EH (cell line): ENCODE measurements around the gene SIL1.
"Not testable (repeated sequence)": the region's sequence is repeated elsewhere in the genome, so short reads cannot be mapped to it uniquely, and the experiment has no call there.

Experiments used
- DNase-seq: peaks from one replicate; pipeline ENCODE4 v3.0.0-alpha.2; 2015; ENCODE audit warnings: low read depth

SIL1 gene

DNA sequence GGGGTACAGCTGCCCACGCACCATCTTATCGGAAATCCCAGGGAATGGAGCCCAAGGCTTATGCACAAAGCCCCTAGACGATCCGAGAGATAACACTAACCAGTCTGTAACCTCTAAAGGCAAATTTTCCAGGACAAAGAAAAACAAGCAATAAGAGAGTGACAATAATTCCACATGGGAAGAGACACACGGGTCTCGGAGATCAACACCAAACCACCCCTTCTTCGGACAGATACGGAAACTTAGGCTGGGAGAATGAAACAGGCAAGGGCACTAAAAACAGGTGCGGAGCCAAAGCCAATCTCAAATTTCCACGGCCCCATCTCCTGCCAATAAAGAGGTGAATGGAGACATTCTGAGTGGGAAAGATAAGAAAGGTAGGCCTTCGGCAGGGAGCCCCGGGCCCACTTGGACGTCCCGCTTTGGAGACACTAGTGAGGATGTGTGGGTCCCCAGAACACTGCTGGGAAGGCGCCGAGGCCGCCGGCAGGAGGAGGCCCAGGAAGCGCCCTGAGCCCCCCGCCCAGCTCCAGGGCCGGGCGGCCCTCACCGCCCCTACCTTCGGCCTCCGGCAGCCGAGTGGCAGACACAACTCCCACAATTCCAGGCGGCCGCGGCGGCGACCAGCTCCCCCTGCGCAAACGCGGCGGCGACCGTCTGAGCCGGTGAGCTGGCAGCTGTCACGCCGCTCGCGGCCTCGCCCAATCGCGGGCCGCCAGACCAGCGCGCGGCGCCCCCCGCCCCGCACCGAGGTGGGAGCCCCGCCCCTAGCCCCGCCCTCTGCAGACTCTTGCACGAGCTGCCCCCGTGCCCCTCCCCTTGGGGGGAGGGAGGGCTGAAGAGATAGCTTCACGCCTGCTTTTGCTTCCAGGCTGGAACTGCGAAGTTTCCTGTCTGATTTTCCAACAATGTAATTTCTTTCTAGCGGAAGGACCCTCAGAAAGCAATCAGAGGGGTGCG is at the start of gene SIL1:
Gene SIL1, minus strand, starts transcription at position 659 of the 960 bp plus-strand sequence. CDS start 70,525 bp downstream, outside the sequence.
- peak; percentile 96 for DNase-seq

DNA sequence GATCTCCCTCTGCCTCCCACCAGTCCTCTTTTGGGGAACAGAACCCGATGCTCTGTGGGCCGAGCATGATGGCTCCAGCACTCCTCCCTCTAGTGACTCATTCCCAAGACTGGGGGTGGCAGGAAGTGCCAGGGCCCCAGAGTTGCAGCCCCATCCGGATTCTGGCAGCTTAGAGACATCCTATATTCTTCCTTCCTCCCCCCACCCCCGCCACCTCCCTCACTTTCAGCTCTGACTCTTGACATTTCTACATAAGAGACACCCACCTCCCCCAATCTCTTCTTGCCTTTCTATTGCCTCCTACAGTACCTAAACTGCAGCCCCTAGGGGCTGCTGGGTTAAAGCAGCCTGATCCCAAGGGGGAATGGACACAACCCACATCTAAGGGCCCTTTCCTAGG is 48.2 kb upstream of the SIL1 start:
- DNase-seq, result peak; percentile 74

GRCh38 chr5:139245637-139246339 is 47.6 kb upstream of the SIL1 start:
- DNase-seq, result no peak

- DNase-seq, result peak; percentile 34
Observed at GRCh38 chr5:139243425-139243970, 45.3 kb upstream of the SIL1 start.

DNA sequence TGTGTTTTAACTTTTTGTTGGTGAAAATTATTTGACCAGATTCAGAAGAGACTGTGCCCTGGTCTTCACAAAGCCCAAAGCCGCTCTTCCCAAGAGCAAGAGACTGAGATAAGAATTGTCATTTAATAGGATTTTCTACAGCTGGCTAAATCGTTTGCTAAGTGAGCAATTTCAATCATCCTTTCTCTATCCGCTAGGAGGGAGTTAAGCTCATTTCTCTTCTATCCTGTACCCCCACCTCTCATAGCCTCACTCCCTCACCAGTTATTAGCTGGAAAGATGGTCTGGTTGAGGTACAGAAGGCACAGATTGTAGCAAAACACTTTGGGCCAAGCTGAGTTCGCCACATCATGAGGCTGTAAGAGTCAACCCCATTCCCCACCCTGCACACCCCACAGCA is 43.0 kb upstream of the SIL1 start:
- DNase-seq, result no peak

- no peak for DNase-seq
Observed at GRCh38 chr5:139236479-139236878, 38.3 kb upstream of the SIL1 start.

DNA sequence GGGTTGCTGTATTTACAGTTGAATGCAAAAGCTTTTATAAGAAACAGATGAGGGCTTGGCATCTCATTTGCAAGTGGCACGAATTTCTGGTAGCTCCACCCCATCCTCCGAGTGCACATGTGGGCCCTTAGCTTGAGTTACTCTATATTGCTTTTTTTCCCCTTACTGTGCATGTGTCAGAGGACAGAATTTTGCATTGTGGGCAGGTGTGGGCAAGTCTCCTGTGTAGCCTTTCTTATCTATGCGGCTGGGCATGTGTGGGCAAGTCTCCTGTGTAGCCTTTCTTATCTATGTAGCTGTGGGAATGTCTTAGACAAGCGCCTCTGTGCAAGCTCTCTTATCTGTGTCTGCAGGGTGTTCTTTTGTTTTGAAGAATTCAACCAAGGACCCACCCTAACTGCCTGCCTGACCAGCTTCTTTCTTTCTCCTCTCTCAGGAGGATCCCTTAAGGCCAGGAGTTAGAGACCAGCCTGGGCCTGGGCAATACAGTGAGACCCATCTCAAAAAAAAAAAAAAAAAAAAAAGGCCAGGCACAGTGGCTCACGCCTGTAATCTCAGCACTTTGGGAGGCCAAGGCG is 34.1 kb upstream of the SIL1 start:
- DNase-seq, result no peak

GRCh38 chr5:139228201-139228803 is 30.1 kb upstream of the SIL1 start:
- no peak for DNase-seq

DNA sequence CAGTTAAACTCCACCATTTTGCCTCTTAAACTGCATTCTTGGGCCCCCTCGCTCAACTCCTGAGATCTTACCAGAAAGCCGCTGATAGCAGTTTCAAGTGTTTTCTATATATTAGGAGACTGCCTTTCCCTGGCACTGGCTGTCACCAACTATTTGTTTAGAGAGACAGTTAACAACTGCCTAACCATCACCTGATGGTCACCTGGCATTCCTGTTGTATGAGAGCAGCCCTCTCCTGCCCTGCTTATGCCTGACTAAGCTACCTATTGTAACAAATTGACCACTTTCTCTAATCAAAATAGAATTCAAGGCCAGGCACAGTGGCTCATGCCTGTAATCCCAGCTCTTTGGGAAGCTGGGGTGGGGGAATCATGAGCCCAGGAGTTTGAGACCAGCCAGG is 28.0 kb upstream of the SIL1 start:
- DNase-seq, result no peak

DNA sequence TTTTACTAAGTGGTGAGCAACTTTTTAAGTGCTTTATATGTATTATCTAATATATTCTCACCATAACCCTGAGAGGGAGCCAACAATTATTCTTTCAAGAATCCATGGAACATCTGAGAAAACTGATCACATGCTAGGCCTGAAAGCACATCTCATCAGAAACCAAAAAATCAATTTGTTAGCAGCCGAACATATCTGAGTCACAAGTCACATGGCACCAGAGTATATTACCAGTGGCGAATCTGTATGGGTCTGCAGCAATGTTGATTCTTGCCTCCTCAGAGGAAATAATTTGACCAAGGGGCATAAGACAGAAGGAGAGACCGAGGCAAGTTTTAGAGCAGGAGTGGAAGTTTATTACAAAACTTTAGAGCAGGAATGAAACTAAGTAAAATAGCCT is 25.3 kb upstream of the SIL1 start:
- DNase-seq, result no peak

DNA sequence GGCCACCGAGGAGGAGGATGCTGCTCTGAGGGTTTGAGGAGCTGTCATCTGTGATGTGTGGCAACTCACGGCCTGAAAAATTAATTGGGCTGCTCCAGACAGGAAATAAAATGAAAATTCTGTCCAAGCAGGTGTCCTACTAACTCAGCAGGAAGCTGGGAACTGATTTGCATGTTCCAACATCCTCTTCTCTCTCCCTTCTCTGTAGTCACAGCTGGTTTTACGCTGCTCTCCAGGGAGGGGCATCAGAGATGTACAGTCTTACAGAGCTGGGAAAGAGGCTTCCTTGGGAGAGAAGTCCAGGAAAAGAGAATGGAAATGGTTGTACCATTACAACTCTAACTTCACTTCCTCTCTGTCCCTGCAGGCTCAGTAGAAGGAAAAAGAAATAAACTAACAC is 24.2 kb upstream of the SIL1 start:
- DNase-seq, result no peak

GRCh38 chr5:139218038-139218437 is 19.9 kb upstream of the SIL1 start:
- DNase-seq, result not testable (repeated sequence)

DNA sequence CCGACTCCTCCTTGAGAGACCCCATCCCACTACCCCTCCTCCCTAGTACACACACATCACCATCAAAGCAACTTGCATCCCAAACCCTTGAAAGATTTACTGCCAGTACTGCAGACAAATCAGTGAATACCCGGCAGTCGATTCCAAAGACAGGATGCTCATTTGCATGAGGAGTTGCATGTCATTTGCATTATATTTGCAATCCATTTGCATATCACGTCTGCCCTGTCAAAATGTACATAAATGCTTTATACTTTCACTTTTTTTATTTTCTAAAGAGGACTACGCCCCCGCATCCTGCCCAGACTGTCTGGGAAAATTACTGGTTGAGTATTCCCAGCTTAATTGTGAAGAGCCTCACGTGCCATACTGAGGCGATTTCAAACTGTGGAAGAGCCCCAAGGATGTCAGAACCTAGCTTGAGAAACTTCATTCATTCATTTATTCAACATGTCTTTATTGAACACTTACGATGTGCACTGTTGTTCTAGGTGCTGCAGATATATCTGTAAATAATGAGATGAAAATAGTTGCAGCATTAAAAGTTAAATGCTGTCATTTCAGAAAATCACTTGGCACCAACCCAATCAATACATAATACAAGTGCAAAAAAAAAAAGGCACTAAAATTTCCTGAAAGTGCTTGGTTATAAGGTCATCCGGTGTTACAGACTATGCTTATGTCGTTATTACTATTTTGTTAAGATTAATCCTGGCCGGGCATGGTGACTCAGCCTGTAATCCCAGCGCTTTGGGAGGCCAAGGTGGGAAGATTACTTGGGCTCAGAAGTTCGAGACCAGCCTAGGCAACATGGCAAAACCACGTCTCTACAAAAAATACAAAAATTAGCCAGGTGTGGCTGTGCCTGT is 17.2 kb upstream of the SIL1 start:
- DNase-seq, result no peak

DNA sequence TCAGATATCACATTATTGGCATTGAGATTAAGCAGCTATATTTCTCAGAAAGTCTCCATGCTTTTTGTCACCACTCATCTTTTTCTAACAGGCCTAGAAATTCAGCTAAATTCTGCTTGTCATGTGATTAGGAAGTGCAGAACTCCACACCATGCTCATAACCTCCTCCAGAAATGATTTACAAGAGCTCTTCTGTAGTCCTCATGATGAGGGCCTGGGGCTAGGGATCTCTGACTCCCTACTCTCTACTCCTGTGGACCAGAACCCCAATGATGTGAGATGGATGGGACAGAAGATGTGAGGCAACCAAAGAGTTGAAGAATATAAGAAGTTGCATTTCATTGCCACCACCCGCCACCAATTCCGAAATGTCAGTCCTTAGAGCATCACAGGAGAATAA is 16.5 kb upstream of the SIL1 start:
- DNase-seq, result no peak

DNA sequence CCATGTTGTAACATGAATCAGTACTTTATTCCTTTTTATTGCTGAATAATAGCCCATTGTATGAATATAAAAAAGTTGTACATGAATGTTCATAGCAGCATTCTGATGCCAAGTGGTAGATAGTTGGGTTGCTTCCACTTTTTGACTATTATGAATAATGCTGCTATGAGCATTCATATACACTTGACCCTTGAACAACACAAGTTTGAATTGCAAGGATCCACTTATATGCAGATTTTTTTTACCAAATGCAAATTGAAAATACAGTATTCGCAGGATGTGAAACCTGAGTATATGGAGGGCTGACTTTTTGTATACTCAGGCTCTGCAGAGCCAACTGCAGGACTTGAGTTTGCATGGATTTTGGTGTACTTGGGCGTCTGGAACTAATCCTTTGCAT is 14.7 kb upstream of the SIL1 start:
- DNase-seq, result no peak

DNA sequence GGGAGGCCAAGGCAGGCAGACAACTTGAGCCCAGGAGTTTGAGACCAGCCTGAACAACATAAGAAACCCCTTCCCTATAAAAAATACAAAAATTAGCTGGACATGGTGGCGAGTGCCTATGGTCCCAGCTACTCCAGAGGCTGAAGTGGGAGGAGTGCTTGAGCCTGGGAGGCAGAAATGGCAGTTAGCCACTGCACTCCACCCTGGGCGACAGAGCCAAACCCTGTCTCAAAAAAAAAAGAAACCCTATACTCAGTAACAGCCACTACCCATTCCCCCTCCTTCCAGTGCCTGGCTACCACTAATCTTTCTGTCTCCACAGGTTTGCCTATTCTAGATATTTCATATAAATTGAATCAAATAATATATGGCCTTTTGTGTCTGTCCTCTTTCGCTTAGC is 14.3 kb upstream of the SIL1 start:
- no peak for DNase-seq

DNA sequence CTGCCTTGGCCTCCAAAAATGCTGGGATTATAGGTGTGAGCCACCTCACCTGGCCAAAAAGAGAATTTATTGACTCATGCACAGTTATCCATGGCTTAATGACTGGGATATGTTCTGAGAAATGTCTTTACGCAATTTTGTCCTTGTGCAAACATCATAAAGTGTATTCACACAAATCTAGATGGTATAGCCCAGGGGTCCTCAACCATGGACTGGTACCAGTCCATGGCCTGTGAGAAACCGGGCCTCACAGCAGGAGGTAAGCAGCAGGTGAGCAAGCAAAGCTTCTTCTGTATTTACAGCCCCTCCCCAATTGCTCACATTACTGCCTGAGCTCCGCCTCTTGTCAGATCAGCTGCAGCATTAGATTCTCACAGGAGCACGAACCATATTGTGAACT is 12.4 kb upstream of the SIL1 start:
- no peak for DNase-seq

GRCh38 chr5:139207297-139208000 is 9.3 kb upstream of the SIL1 start:
- no peak for DNase-seq

- no peak for DNase-seq
Observed at GRCh38 chr5:139205586-139205985, 7.4 kb upstream of the SIL1 start.

DNA sequence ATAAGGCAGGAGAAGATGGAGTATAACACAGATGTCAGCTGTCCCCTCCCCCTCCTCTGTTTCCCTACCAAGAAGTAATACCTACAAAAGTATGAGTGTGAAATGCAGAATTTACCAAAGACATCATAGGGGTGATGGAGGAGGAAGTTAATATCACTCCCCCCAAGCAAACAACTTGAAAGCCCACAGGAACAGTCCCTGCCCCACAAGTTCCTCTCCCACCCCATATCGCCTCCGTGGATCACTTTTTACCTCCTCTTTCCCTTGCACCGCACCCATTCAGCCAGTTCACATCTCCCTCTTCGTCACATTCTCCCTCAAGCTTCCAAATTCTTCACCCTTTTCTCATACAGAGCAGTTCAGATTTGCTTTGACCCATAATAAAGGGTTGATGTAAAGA is 7.0 kb upstream of the SIL1 start:
- no peak for DNase-seq

DNA sequence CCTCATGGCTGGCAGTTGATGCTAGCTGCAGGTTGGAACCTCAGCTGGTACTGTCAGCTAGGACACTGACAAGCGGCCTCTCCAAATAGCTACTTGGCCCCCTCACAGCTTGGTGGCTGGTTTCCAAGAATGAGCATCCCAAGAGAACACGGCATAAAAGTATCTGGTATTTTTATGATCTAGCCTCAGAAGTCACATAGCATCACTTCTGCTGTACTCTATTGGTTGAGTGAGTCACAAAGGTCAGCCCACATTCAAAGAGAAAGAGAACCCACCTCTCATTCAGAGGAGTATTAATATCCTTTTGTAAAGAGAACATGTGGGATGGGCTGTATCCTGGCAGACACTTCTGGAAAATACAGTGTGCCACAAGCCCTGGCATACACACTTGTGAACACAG is 6.0 kb upstream of the SIL1 start:
- peak; percentile 59 for DNase-seq
